Naive thymus-derived CD8-positive, alpha-beta T cell (primary cell): ENCODE measurements around the gene JAKMIP2. TPM values are rescaled to one million over a fixed set of nuclear protein-coding genes. Genes with fewer than 3 reads are reported as not detected.
"Not testable (repeated sequence)": the region's sequence is repeated elsewhere in the genome, so short reads cannot be mapped to it uniquely, and the experiment has no call there.

ENCODE experiments used
- ATAC-seq, 2 donors: fragments of 150-1000 bp; cut with Tn5 transposase in 1 of 2; sonication (Bioruptor Pico), chemical (Tn5 transposase) in 1 of 2; 1 replicate in 1 of 2; 2 replicates in 1 of 2; pipeline ENCODE4 v1.10.0; 2021; ENCODE audit warnings: mild to moderate bottlenecking in 2 of 2, moderate library complexity in 2 of 2
- POLR2A ChIA-PET: fragments of 350-600 bp; sonication (Branson Sonifier 250); formaldehyde crosslinking; loops from one replicate; lab custom pipeline; 2021; ENCODE audit warnings: antibody characterized with exemption; lab: Charles Lee
- DNase-seq, 10 donors: peaks; one replicate each; pipeline versions ENCODE4 v3.0.0 to v3.0.0-alpha.2; 2020 to 2022
- H3K27ac Mint-ChIP-seq, 10 donors: one replicate each; pipeline ENCODE4 v1.8.0; 2020 to 2022; ENCODE audit warnings: mild to moderate bottlenecking in 10 of 10, mixed read lengths in 10 of 10, moderate library complexity in 4 of 10, inconsistent platforms in 1 of 10
- H3K27me3 Mint-ChIP-seq, 5 donors: one replicate each; pipeline ENCODE4 v1.8.0; 2021 to 2022; ENCODE audit warnings: mixed read lengths in 5 of 5
- H3K36me3 Mint-ChIP-seq, 3 donors: one replicate each; pipeline ENCODE4 v1.8.0; 2020 to 2022; ENCODE audit warnings: mixed read lengths in 3 of 3, mild to moderate bottlenecking in 2 of 3, inconsistent platforms in 1 of 3
- H3K4me1 Mint-ChIP-seq, 4 donors: one replicate each; pipeline ENCODE4 v1.8.0; 2021 to 2022; ENCODE audit warnings: mixed read lengths in 4 of 4
- H3K4me3 Mint-ChIP-seq, 10 donors: one replicate each; pipeline ENCODE4 v1.8.0; 2020 to 2022; ENCODE audit warnings: mild to moderate bottlenecking in 10 of 10, mixed read lengths in 10 of 10, moderate library complexity in 6 of 10, inconsistent platforms in 1 of 10
- H3K9me3 Mint-ChIP-seq, 9 donors: one replicate each; pipeline ENCODE4 v1.8.0; 2020 to 2022; ENCODE audit warnings: mixed read lengths in 9 of 9, mild to moderate bottlenecking in 3 of 9, inconsistent platforms in 1 of 9, moderate library complexity in 1 of 9
- polyA plus RNA-seq, 3 donors: library from polyadenylated mRNA; unstranded; fragments of 300-500 nt; fragmentation: Illumina TruSeq; gene quantifications; one replicate each; pipeline ENCODE4 v1.2.3, GENCODE V29; 2021
- total RNA-seq, 8 experiments: library from RNA in 2 of 8; stranded (reverse) in 2 of 8; gene quantifications; one replicate each; pipeline ENCODE4 v1.2.3 and lab custom pipeline; 2021 to 2026

Gene JAKMIP2
- total and polyA plus RNA-seq, 5 experiments from 2014 or later, result 0.44 to 3.5 (median 0.51) TPM

DNA sequence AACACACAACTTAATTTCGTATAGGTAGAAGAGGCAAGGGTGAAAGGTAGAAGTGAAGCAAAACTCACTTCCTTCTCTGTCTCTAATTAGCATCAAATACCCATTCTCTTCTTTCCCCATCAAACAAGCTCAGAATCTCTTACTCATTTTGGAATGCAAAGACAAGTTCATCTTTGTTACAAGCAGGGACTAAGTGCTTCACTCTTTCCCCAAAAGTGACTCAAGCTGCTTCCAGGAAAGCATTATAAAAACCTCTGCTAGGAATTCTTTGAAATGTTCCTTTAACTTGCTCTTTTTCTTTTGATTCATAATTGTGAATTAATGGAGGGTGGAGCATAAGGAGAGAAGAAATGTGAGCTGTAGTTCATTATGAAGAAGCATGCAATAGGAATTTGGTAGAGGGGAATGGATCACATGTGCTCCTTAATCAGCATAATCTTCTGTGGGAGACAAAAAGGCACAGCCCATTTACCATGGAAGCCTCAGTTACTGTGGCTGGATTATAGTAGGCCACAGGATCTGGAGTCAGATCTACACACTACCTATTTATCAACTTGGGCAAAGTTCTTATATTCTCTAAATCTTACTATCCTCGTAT lies 163.1 kb downstream of the JAKMIP2 start:
- peaks cover 0 to 5% (median 0%) of the 10 kb centered on the region in 5 donors for H3K27me3 Mint-ChIP-seq
- no peak for DNase-seq
- POLR2A ChIA-PET, result no interaction called here
- H3K27ac Mint-ChIP-seq, result no peak overlapping the region
- peaks cover 0 to 2% (median 0%) of the 10 kb centered on the region in 9 donors for H3K9me3 Mint-ChIP-seq
- no peaks in the 10 kb centered on the region for H3K4me1 Mint-ChIP-seq
- no peak for ATAC-seq
- no peak overlapping the region for H3K4me3 Mint-ChIP-seq
- peaks cover 0 to 57% (median 15%) of the 10 kb centered on the region in 3 donors for H3K36me3 Mint-ChIP-seq

- H3K36me3 Mint-ChIP-seq, result peaks cover 0 to 56% (median 15%) of the 10 kb centered on the region in 3 donors
- ATAC-seq (no peak), DNase-seq (no peak)
- H3K27ac Mint-ChIP-seq, result no peak overlapping the region
- no peaks in the 10 kb centered on the region for H3K4me1 Mint-ChIP-seq
- no peak overlapping the region for H3K4me3 Mint-ChIP-seq
- H3K9me3 Mint-ChIP-seq, result peaks cover 0 to 2% (median 0%) of the 10 kb centered on the region in 9 donors
- POLR2A ChIA-PET, result no interaction called here
- peaks cover 0 to 5% (median 0%) of the 10 kb centered on the region in 5 donors for H3K27me3 Mint-ChIP-seq
Measured at GRCh38 chr5:147617711-147618350, 164.7 kb downstream of the JAKMIP2 start.

DNA sequence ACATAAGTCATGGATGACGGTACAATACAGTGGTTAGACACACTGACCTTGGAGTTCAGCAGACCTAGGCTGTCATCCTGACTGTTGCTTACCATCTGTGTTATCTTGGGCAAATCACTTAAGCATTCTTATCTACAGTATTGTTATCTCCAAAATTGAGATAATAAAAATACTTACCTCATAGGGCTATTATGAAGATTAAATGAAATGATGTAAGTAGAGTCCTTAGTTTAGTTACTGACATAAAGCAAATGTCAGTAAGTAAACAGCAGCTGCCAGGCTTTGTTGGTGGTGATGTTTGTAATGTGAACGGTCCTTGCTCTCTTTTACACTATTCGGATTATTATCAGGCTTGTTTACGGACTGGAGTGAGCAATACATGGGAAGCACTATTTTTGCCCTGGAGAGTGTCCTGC lies 165.3 kb downstream of the JAKMIP2 start:
- H3K36me3 Mint-ChIP-seq, result peaks cover 0 to 56% (median 15%) of the 10 kb centered on the region in 3 donors
- H3K27me3 Mint-ChIP-seq, result peaks cover 0 to 5% (median 0%) of the 10 kb centered on the region in 5 donors
- POLR2A ChIA-PET, result no interaction called here
- H3K4me1 Mint-ChIP-seq, result no peaks in the 10 kb centered on the region
- no peak overlapping the region for H3K4me3 Mint-ChIP-seq
- ATAC-seq, result no peak
- no peak overlapping the region for H3K27ac Mint-ChIP-seq
- DNase-seq, result no peak
- H3K9me3 Mint-ChIP-seq, result peaks cover 0 to 2% (median 0%) of the 10 kb centered on the region in 9 donors

DNA sequence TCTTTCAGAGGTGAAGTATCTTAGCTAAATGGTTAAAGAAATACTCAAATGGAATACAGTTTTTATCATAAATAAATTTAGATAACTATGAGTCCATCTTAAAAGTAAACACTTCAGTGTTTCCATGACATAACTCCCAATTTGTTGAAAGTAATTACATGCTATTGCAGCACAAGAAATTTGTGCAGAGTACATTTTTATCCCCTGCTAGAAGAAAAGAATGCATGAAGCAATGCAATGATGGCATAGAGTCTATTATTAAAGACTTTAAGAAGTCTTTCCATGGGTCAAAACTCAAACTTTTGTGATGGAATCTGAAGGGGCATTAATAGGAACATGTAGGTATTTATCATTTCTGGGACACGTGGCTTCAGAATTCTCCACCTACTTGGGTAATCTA lies 166.1 kb downstream of the JAKMIP2 start:
- H3K27ac Mint-ChIP-seq, result no peak overlapping the region
- H3K4me3 Mint-ChIP-seq, result no peak overlapping the region
- no peaks in the 10 kb centered on the region for H3K4me1 Mint-ChIP-seq
- peaks cover 0 to 59% (median 21%) of the 10 kb centered on the region in 3 donors for H3K36me3 Mint-ChIP-seq
- peaks cover 0 to 5% (median 0%) of the 10 kb centered on the region in 5 donors for H3K27me3 Mint-ChIP-seq
- ATAC-seq (no peak), DNase-seq (no peak)
- POLR2A ChIA-PET, result no interaction called here
- peaks cover 0 to 2% (median 0%) of the 10 kb centered on the region in 9 donors for H3K9me3 Mint-ChIP-seq

DNA sequence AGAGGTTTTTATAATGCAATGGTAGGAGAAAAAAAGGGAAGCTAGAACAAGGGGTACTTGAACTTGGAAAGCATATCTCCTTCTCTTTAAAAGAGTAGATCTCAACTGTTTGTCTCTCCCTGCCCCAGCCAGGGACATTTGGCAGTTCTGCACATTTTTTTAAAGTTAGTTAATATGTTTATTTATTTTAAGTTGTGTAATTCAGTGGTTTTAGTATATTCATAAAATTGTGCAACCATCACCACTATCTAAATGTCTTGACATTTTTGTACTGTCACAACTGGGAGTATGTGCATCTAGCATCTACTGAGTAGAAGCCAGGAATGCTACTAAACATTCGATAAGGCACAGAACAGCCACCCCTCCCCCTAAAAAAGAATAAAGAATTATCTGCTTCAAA lies 169.2 kb downstream of the JAKMIP2 start:
- POLR2A ChIA-PET, result no interaction called here
- H3K27me3 Mint-ChIP-seq, result peaks cover 0 to 5% (median 0%) of the 10 kb centered on the region in 5 donors
- no peak overlapping the region for H3K4me3 Mint-ChIP-seq
- no peak overlapping the region for H3K27ac Mint-ChIP-seq
- peaks cover 0 to 9% (median 0%) of the 10 kb centered on the region in 9 donors for H3K9me3 Mint-ChIP-seq
- no peaks in the 10 kb centered on the region for H3K4me1 Mint-ChIP-seq
- H3K36me3 Mint-ChIP-seq, result peaks cover 0 to 52% (median 32%) of the 10 kb centered on the region in 3 donors
- DNase-seq (no peak), ATAC-seq (no peak)

DNA sequence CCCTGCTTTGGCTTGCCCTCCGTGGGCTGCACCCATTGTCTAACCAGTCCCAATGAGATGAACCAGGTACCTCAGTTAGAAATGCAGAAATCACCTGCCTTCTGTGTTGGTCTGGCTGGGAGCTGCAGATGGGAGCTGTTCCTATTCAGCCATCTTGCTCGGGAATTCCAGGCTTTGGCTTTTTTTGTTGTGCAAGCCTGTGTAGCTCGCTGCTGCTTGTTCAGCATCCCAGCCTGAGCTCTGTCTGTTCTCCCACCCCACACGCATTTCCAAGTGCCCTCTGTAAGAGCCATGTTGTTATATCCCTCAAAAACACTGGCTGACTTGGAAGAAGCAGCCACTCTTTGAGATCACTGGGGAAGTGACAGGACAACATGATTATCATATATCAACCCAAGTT lies 171.0 kb downstream of the JAKMIP2 start:
- no peaks in the 10 kb centered on the region for H3K4me1 Mint-ChIP-seq
- POLR2A ChIA-PET, result no interaction called here
- ATAC-seq, result no peak
- peaks cover 0 to 9% (median 0%) of the 10 kb centered on the region in 9 donors for H3K9me3 Mint-ChIP-seq
- peaks cover 0 to 5% (median 0%) of the 10 kb centered on the region in 5 donors for H3K27me3 Mint-ChIP-seq
- H3K27ac Mint-ChIP-seq, result no peak overlapping the region
- peaks cover 0 to 37% (median 27%) of the 10 kb centered on the region in 3 donors for H3K36me3 Mint-ChIP-seq
- H3K4me3 Mint-ChIP-seq, result no peak overlapping the region
- no peak for DNase-seq

DNA sequence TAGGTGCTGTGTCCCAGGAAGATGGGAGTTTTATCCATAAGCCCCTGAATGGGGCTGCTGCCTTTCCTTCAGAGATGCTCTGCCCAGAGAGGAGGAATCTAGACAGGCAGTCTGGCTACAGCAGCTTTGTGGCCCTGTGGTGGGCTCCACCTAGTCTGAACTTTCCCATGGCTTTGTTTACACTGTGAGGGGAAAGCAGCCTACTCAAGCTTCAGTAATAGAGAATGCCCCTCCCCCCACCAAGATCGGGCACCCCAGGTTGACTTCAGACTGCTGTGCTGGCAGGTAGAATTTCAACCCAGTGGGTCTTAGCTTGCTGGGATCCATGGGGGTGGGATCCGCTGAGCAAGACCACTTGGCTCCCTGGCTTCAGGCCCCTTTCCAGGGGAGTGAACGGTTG lies 171.7 kb downstream of the JAKMIP2 start:
- Mint-ChIP-seq H3K4me1 (no peaks in the 10 kb centered on the region), H3K36me3 (peaks cover 0 to 30% (median 27%) of the 10 kb centered on the region in 3 donors), H3K27ac (no peak overlapping the region), H3K9me3 (peaks cover 0 to 9% (median 0%) of the 10 kb centered on the region in 9 donors), H3K27me3 (peaks cover 0 to 5% (median 0%) of the 10 kb centered on the region in 5 donors), H3K4me3 (no peak overlapping the region)
- POLR2A ChIA-PET, result no interaction called here
- DNase-seq (no peak), ATAC-seq (no peak)

GRCh38 chr5:147601652-147602051 lies 180.9 kb downstream of the JAKMIP2 start:
- POLR2A ChIA-PET, result no interaction called here
- H3K9me3 Mint-ChIP-seq, result no peaks in the 10 kb centered on the region

GRCh38 chr5:147591120-147591519 lies 191.4 kb downstream of the JAKMIP2 start:
- no peak overlapping the region for H3K4me3 Mint-ChIP-seq
- no peak overlapping the region for H3K27ac Mint-ChIP-seq
- POLR2A ChIA-PET, result no interaction called here
- peaks cover 0 to 2% (median 0%) of the 10 kb centered on the region in 4 donors for H3K4me1 Mint-ChIP-seq
- ATAC-seq (no peak), DNase-seq (no peak)
- peaks cover 0 to 19% (median 9%) of the 10 kb centered on the region in 3 donors for H3K36me3 Mint-ChIP-seq
- no peaks in the 10 kb centered on the region for H3K27me3 Mint-ChIP-seq
- H3K9me3 Mint-ChIP-seq, result peaks cover 0 to 7% (median 0%) of the 10 kb centered on the region in 9 donors

More at GRCh38 chr5:147601652-147602051, 180.9 kb downstream of the JAKMIP2 start:
- no peak overlapping the region for H3K27ac Mint-ChIP-seq
- ATAC-seq (no peak), DNase-seq (no peak)
- peaks cover 0 to 15% (median 0%) of the 10 kb centered on the region in 3 donors for H3K36me3 Mint-ChIP-seq
- no peaks in the 10 kb centered on the region for H3K27me3 Mint-ChIP-seq
- no peaks in the 10 kb centered on the region for H3K4me1 Mint-ChIP-seq
- H3K4me3 Mint-ChIP-seq, result no peak overlapping the region

DNA sequence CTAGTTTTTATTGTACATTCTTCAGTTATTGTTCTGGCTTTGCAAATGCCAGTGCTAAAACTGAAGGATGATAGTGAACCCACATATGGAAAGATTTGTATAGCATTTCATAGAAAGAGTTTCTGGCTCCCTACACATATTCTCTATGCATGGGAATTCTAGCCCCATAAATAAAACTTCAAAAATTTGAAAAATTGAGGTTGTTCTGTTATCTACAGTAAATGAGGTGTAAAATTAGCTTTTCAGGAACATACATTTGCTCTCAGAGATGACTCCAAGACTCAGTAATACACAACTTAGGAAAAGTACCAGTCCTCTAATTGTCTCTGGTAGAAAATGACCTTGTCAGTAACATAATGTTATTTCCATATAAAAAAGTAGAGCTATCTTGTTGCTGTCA lies 192.4 kb downstream of the JAKMIP2 start:
- Mint-ChIP-seq H3K27me3 (no peaks in the 10 kb centered on the region), H3K4me3 (no peak overlapping the region), H3K36me3 (peaks cover 0 to 14% (median 9%) of the 10 kb centered on the region in 3 donors), H3K4me1 (peaks cover 0 to 2% (median 0%) of the 10 kb centered on the region in 4 donors), H3K9me3 (peaks cover 0 to 4% (median 0%) of the 10 kb centered on the region in 9 donors), H3K27ac (no peak overlapping the region)
- no peak for DNase-seq
- POLR2A ChIA-PET, result no interaction called here
- ATAC-seq, result no peak

DNA sequence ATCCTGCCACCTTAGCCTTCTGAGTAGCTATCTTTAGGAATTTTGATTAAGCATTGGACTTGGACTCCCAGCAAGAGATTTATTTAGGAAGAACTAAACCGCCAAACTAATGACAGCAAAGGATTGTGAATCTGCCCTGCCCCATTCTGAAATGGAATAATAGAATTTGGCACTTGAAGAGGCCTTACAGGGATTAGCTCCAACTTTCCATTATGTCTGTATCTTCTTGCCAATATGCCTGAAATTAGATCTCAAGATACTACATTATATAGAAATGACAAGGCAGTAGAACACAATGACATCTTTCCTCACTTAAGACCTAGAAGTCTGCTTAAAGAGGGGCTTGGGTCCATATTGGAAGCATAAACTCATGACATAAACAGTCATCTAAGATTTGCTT lies 195.7 kb downstream of the JAKMIP2 start:
- Mint-ChIP-seq H3K36me3 (peaks cover 0 to 4% (median 0%) of the 10 kb centered on the region in 3 donors), H3K4me3 (no peak overlapping the region), H3K4me1 (no peaks in the 10 kb centered on the region), H3K27me3 (no peaks in the 10 kb centered on the region), H3K27ac (no peak overlapping the region), H3K9me3 (no peaks in the 10 kb centered on the region)
- POLR2A ChIA-PET, result no interaction called here
- no peak for ATAC-seq
- DNase-seq, result no peak

- Mint-ChIP-seq H3K27me3 (peaks cover 0 to 1% (median 0%) of the 10 kb centered on the region in 5 donors), H3K27ac (no peak overlapping the region), H3K36me3 (peaks cover 0 to 3% (median 2%) of the 10 kb centered on the region in 3 donors), H3K4me1 (no peaks in the 10 kb centered on the region), H3K4me3 (no peak overlapping the region), H3K9me3 (peaks cover 0 to 5% (median under 1%) of the 10 kb centered on the region in 9 donors)
- ATAC-seq, result no peak
- POLR2A ChIA-PET, result no interaction called here
- DNase-seq, result no peak
Measured at GRCh38 chr5:147586221-147586620, 196.3 kb downstream of the JAKMIP2 start.

GRCh38 chr5:147582272-147582671 lies 200.3 kb downstream of the JAKMIP2 start:
- POLR2A ChIA-PET, H3K4me3 Mint-ChIP-seq, DNase-seq, H3K27ac Mint-ChIP-seq, H3K27me3 Mint-ChIP-seq, ATAC-seq, H3K4me1 Mint-ChIP-seq: not testable (repeated sequence)
- Mint-ChIP-seq H3K36me3 (peaks cover 0 to 18% (median 5%) of the 10 kb centered on the region in 3 donors), H3K9me3 (peaks cover 5 to 21% (median 16%) of the 10 kb centered on the region in 9 donors)
